Activated CD8-positive, alpha-beta T cell treated with anti-CD3 and anti-CD28 coated beads, Interleukin-2, amount 10 ng/mL, durations not matched to agents 7 days and 5 days (primary cell): ENCODE data around the gene C6orf62. TPM values are rescaled to one million over a fixed set of nuclear protein-coding genes. Genes with fewer than 3 reads are reported as not detected.
"Not testable (repeated sequence)": the region's sequence is repeated elsewhere in the genome, so short reads cannot be mapped to it uniquely, and the experiment has no call there.

ENCODE experiments used
- ATAC-seq: fragments of 150-1000 bp; cut with Tn5 transposase; one replicate; pipeline ENCODE4 v1.10.0; 2021; ENCODE audit warnings: moderate library complexity
- CTCF ChIA-PET: fragments of 350-600 bp; sonication (Branson Sonifier 250); formaldehyde crosslinking; loops from one replicate; lab custom pipeline; 2021; ENCODE audit warnings: antibody characterized with exemption; lab: Charles Lee
- POLR2A ChIA-PET: fragments of 350-600 bp; sonication (Branson Sonifier 250); formaldehyde crosslinking; loops from one replicate; lab custom pipeline; 2021; ENCODE audit warnings: antibody characterized with exemption; lab: Charles Lee
- DNase-seq: peaks from one replicate; pipeline ENCODE4 v3.0.0-alpha.2; 2020
- H3K27ac Mint-ChIP-seq: one replicate; pipeline ENCODE4 v1.8.0; 2021; ENCODE audit warnings: mild to moderate bottlenecking, mixed read lengths
- H3K27me3 Mint-ChIP-seq: one replicate; pipeline ENCODE4 v1.8.0; 2021; ENCODE audit warnings: low read depth, mixed read lengths
- H3K36me3 Mint-ChIP-seq: one replicate; pipeline ENCODE4 v1.8.0; 2021; ENCODE audit warnings: low read depth, mixed read lengths
- H3K4me1 Mint-ChIP-seq: one replicate; pipeline ENCODE4 v1.8.0; 2021; ENCODE audit warnings: low read depth, mixed read lengths
- H3K4me3 Mint-ChIP-seq: one replicate; pipeline ENCODE4 v1.8.0; 2021; ENCODE audit warnings: mild to moderate bottlenecking, mixed read lengths
- H3K9me3 Mint-ChIP-seq: one replicate; pipeline ENCODE4 v1.8.0; 2022; ENCODE audit warnings: mixed read lengths; ENCODE audit not compliant: insufficient read depth
- total RNA-seq, 2 experiments: library from RNA; stranded (reverse); gene quantifications; one replicate each; pipeline ENCODE4 v1.2.3, GENCODE V29; 2021

C6orf62 gene
- total RNA-seq, 2 experiments from 2014 or later = 121 to 128 TPM

DNA sequence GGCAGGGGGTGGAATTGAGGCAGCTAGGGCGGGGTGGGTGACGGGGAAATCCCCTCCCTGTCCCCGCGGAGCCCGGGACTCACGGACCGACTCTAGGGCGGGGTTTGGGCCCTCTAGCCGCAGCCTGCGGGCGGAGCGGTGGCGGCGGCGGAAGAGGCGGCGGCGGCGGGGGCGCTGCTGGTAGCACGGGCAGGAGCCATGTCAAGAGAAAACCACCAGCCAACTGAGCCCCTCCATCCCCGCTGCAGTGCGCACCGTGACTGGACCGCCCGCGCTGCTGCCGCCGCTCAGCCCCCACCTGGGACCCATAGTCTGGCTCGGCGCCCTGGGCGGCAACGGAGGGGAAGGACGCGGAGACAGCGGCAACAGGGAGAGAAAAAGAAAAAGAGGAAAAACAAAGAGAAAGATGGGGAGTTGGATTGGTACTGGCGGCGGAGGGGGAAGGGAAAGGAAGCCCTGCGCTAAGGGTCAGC lies 1.2 kb upstream of the C6orf62 start:
- Mint-ChIP-seq H3K36me3 (peaks cover 50% of the 10 kb centered on the region), H3K27ac (peak overlapping the region; percentile 99), H3K27me3 (no peaks in the 10 kb centered on the region)

DNA sequence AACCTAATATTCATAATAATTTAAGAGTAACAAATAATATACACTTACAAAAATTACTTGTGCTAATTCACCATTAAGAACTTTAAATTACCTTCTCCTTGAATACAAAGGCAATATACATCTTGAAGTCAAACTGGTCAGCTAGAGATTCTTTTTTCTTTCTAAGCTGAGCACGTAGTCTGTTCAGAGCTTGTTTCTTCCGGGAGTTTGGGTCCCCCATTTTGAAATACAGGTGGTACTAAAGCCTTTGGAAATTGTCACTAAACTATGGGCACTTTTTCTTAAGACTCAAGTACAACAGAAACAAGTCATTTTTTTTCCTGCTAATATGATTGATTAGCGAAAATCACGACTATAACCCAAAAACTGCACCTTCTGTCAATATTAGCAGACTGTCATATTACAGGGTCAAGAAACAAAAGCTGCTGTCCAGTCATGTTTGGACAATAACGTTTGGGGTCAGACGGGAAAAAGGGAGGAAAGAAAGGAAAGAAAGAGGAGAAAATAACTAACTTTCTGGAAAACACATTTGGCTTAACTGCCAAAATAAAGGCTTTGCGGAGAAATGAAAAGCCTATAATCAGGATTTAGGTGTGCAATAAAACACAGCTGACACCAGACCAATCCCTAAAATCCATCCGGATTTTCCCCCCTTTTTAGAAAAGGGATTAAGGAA lies 367 bp downstream of the C6orf62 start:
- Mint-ChIP-seq H3K4me3 (peak overlapping the region; percentile 98), H3K9me3 (no peaks in the 10 kb centered on the region), H3K4me1 (peaks cover 43% of the 10 kb centered on the region), H3K36me3 (peaks cover 62% of the 10 kb centered on the region), H3K27ac (peak overlapping the region; percentile 81), H3K27me3 (no peaks in the 10 kb centered on the region)
- ATAC-seq (no peak), DNase-seq (no peak)
- POLR2A ChIA-PET = interaction anchor here (0.6 to 2.9 kb wide), 5 partner anchors 14 to 215 kb away, joined by 3 to 22 read pairs (median 4); partner anchors contain the start of genes ACOT13, GMNN, KIAA0319 and TDP2
- CTCF ChIA-PET = interaction anchor here (0.7 to 2.9 kb wide), 11 partner anchors 12 to 352 kb away, joined by 3 to 10 read pairs (median 4); partner anchors contain the start of genes ACOT13 and TDP2

More for the DNA sequence above, 1.2 kb upstream of the C6orf62 start:
- DNase-seq (peak; percentile 80), ATAC-seq (peak; percentile 31)
- ChIA-PET POLR2A (interaction anchor here (0.9 to 2.9 kb wide), 4 partner anchors 15 to 332 kb away, joined by 3 to 22 read pairs (median 10); partner anchors contain the start of genes ACOT13, GMNN and TDP2), CTCF (interaction anchor here (2.9 kb wide), 1 partner anchor 53 kb away, joined by 8 read pairs; the partner anchor contains the start of genes ACOT13 and TDP2)
- no peaks in the 10 kb centered on the region for H3K9me3 Mint-ChIP-seq
- H3K4me1 Mint-ChIP-seq = peaks cover 34% of the 10 kb centered on the region
- H3K4me3 Mint-ChIP-seq = peak overlapping the region; percentile 98

DNA sequence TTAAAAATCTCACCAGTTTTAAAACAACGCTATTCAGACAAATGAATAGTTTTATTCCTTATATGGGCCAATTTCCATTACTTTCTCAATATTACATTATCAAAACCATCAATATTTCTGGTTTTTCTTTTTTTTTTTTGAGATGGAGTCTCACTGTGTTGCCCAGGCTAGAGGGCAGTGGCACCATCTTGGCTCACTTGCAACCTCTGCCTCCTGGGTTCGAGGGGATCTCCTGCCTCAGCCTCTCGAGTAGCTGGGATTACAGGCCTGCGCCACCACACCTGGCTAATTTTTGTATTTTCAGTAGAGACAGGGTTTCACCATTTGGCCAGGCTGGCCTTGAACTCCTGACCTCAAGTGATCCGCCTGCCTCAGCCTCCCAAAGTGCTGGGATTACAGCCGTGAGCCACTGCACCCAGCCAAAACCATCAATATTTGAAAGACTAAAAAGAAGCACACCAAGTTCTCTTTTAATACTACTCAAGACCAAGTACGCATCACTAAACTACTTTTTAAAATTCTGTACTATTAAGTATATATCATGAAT lies 2.3 kb downstream of the C6orf62 start:
- not testable (repeated sequence) for DNase-seq
- CTCF ChIA-PET = interaction anchor here (2.8 to 2.9 kb wide), 2 partner anchors 135 to 301 kb away, joined by 8 to 10 read pairs; no protein-coding TSS in a partner anchor
- peaks cover 54% of the 10 kb centered on the region for H3K4me1 Mint-ChIP-seq

DNA sequence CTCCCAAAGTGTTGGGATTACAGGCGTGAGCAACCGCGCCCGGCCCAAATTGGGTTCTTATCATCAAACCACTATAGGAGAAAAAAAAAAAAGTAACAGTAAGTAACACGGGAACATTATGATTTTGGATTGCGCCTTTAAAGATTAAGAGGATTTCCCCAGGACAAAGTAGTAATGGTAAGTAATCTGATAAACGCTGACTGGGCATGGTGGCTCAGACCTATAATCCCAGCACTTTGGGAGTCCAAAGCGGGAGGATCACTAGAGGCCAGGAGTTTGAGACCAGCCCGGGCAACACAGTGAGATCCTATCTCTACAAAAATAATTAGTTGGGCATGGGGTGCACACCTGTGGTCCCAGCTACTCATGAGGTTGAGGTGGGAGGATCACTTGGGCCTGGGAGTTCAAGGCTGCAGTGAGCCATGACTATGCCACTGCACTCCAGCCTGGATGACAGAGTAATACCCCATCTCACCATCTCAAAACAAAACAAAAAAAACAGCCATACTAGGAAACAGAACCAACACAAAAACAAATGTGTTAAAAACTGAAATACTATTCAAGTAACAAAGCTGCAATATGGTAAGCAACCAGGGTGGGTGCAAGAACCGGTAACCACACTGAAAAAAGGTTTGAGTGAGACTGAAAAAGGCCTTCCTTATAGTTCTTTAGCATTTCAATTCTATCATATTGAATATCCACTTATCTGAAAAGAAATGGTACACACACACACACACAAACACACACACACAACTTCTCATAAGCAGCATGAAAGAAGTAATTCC lies 8.2 kb downstream of the C6orf62 start:
- H3K27me3 Mint-ChIP-seq = no peaks in the 10 kb centered on the region
- no peak overlapping the region for H3K4me3 Mint-ChIP-seq
- CTCF ChIA-PET = no interaction called here
- no peak overlapping the region for H3K27ac Mint-ChIP-seq
- peaks cover 76% of the 10 kb centered on the region for H3K36me3 Mint-ChIP-seq
- DNase-seq = no peak
- POLR2A ChIA-PET = no interaction called here
- H3K4me1 Mint-ChIP-seq = peaks cover 42% of the 10 kb centered on the region
- no peaks in the 10 kb centered on the region for H3K9me3 Mint-ChIP-seq
- ATAC-seq = no peak

More for the DNA sequence above, 2.3 kb downstream of the C6orf62 start:
- H3K4me3 Mint-ChIP-seq = peak overlapping the region; percentile 98
- not testable (repeated sequence) for ATAC-seq, H3K9me3 Mint-ChIP-seq, H3K27me3 Mint-ChIP-seq, H3K27ac Mint-ChIP-seq
- peaks cover 77% of the 10 kb centered on the region for H3K36me3 Mint-ChIP-seq
- POLR2A ChIA-PET = interaction anchor here (0.6 kb wide), 1 partner anchor 1544 kb away, joined by 3 read pairs; no protein-coding TSS in a partner anchor

DNA sequence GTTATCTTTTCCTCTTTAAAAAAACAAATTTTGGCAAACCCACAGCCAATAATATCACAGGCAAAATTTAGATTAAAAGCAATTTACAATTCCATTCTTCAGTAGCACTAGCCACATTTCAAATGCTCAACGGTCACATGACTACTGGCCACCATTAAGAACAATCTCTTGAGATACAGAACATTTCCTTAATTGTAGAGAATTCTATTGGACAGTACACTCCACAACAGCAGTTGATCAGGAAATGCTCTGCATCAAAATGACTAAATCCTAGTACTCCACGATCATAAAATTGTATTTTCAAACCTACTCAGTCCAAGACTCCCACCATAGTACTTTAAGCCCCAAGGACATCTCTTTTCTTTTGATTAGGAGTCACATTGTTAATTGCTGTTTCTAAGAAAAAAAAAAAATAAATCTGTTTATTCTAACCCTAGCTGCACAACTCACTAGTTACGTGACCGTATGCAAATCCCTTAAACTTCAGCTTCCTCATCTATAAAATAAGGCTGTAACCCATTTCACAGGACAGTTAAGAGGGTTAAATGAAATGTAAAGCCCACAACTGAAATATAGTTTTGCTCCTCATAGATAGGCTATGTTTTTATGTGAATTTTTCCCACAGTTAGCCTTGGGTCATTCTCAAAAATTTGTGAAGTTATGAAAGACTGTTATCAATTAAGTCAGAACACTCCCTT lies 9.8 kb downstream of the C6orf62 start:
- ATAC-seq = no peak
- H3K4me1 Mint-ChIP-seq = peaks cover 34% of the 10 kb centered on the region
- peaks cover 76% of the 10 kb centered on the region for H3K36me3 Mint-ChIP-seq
- H3K27me3 Mint-ChIP-seq = no peaks in the 10 kb centered on the region
- no peak for DNase-seq
- POLR2A ChIA-PET = interaction anchor here (0.6 kb wide), 1 partner anchor 166 kb away, joined by 3 read pairs; no protein-coding TSS in a partner anchor
- H3K4me3 Mint-ChIP-seq = no peak overlapping the region
- no peak overlapping the region for H3K27ac Mint-ChIP-seq
- H3K9me3 Mint-ChIP-seq = no peaks in the 10 kb centered on the region
- CTCF ChIA-PET = interaction anchor here (0.8 kb wide), 1 partner anchor 126 kb away, joined by 3 read pairs; no protein-coding TSS in a partner anchor

DNA sequence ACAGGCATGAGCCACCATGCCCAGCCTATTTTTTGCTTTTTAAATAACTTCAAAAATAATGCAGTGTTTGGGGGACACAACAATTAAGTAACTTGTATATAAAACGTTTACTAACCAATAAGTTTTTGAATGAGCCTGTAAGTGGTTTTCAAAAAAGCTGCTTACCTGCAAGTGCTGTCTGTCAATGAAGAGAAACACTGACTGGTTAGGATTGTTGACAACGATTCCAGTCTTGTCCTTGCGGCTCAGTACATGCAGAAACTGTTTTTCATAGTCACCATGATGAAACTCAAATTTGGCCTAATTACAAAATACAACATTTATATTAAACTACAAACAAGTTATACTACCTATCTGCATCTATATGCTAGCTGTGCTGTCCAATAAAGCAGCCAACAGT lies 10.3 kb downstream of the C6orf62 start:
- ChIA-PET CTCF (interaction anchor here (0.8 to 1.6 kb wide), 2 partner anchors 50 to 125 kb away, joined by 3 to 4 read pairs; no protein-coding TSS in a partner anchor), POLR2A (interaction anchor here (0.6 to 0.7 kb wide), 2 partner anchors 60 to 167 kb away, joined by 3 read pairs; no protein-coding TSS in a partner anchor)
- H3K4me1 Mint-ChIP-seq = peaks cover 30% of the 10 kb centered on the region

DNA sequence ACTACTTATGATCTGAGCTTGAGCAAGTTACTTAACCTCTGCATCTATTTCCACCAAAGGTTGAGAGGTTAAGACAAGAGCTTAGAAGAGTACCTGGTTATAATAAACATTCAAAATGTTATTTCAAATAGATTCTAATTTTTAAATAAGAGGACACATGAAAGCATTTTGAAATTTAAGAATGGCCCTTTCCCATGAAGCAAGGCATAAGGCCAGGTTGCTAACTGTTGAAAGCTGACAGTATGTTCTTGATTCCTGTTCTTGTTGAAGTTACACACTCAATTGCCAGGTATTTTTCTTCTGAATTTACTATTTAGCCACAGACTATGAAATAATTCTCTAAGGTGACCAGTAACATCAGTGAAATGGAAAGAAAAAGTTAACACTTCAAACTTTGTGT lies 14.5 kb downstream of the C6orf62 start:
- no peak overlapping the region for H3K4me3 Mint-ChIP-seq
- no peaks in the 10 kb centered on the region for H3K9me3 Mint-ChIP-seq
- H3K27me3 Mint-ChIP-seq = no peaks in the 10 kb centered on the region
- H3K36me3 Mint-ChIP-seq = peaks cover 66% of the 10 kb centered on the region
- ChIA-PET CTCF (interaction anchor here (0.7 to 2.6 kb wide), 5 partner anchors 11 to 313 kb away, joined by 3 to 15 read pairs (median 4); no protein-coding TSS in a partner anchor), POLR2A (interaction anchor here (0.6 to 1.5 kb wide), 3 partner anchors 14 to 71 kb away, joined by 3 to 4 read pairs (median 3); partner anchors contain the start of gene C6orf62)
- H3K4me1 Mint-ChIP-seq = peaks cover 18% of the 10 kb centered on the region
- ATAC-seq = no peak
- no peak for DNase-seq
- no peak overlapping the region for H3K27ac Mint-ChIP-seq

More for the DNA sequence above, 10.3 kb downstream of the C6orf62 start:
- Mint-ChIP-seq H3K9me3 (no peaks in the 10 kb centered on the region), H3K27ac (no peak overlapping the region), H3K36me3 (peaks cover 76% of the 10 kb centered on the region), H3K27me3 (no peaks in the 10 kb centered on the region), H3K4me3 (no peak overlapping the region)
- ATAC-seq (no peak), DNase-seq (no peak)

DNA sequence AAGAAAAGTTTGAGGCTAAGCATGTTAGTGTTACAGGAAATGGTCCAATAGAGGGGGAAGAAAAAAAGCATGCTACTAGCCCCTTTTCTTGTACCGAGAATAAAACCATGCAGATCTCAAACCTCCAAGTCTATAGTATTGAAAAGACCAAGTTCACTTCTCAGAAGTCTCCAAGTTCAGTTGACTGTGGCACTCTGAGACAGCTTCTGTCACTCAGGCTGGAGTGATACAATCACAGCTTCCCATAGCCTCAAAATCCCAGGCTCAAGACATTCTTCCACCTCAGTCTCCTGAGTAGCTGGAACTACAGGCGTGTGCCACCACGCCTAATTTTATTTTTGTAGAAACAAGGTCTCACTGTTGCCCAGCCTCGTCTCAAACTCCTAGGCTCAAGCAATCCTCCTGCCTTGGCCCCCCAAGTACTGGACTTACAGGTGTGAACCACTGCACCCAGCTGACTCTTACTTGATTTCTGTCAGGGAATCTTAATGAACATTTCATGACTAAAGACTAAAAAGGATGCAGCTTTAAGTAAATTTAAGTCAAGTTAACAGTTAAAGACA lies 16.2 kb downstream of the C6orf62 start:
- H3K4me3 Mint-ChIP-seq = no peak overlapping the region
- H3K9me3 Mint-ChIP-seq = no peaks in the 10 kb centered on the region
- POLR2A ChIA-PET = interaction anchor here (0.6 kb wide), 1 partner anchor 11 kb away, joined by 3 read pairs; no protein-coding TSS in a partner anchor
- CTCF ChIA-PET = interaction anchor here (0.6 to 2.9 kb wide), 5 partner anchors 9 to 155 kb away, joined by 3 to 15 read pairs (median 5); no protein-coding TSS in a partner anchor
- ATAC-seq = no peak
- DNase-seq = no peak
- no peaks in the 10 kb centered on the region for H3K27me3 Mint-ChIP-seq
- peaks cover 16% of the 10 kb centered on the region for H3K4me1 Mint-ChIP-seq
- H3K36me3 Mint-ChIP-seq = peaks cover 63% of the 10 kb centered on the region
- H3K27ac Mint-ChIP-seq = no peak overlapping the region

DNA sequence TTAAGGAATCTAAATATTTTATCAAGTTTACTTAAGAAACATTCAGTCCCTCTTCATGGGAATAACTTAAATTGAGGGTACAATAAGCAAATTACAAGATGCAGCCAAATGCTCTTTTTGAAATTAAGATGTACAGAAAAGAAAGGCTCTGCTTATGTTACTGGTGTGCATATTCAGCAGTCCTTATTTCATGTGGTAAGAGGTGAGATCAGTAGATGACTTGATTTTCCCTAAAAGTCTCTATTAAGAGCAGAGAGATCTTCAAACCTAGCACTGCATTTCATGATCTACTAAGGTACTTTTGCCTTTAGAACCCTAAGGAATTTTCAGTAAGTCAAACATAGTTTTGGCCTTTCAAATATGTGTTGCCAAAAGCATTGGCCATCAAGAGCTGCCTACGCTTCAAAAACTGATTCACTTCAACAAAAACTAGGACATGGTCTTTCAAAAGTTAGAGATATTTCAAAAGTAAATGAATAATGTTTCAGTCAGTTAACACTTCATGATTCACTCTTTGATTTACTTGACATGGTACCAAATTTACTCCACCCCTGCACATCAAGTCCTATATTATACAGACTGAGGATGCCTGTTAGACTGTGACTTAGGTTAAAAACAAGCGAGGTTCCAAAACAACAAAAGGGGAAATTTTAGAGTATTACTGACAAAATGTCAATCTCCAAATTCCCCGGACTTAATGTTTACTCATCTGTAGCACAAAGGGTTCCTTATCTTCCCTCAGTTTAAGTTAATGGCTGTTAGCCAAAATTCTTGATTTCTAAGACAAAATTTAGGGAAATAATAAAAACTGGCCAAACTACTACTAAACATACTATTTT lies 19.2 kb downstream of the C6orf62 start:
- H3K4me3 Mint-ChIP-seq = no peak overlapping the region
- ATAC-seq (no peak), DNase-seq (no peak)
- H3K27ac Mint-ChIP-seq = no peak overlapping the region
- POLR2A ChIA-PET = interaction anchor here (0.6 kb wide), 1 partner anchor 8 kb away, joined by 3 read pairs; no protein-coding TSS in a partner anchor
- H3K27me3 Mint-ChIP-seq = no peaks in the 10 kb centered on the region
- peaks cover 13% of the 10 kb centered on the region for H3K4me1 Mint-ChIP-seq
- CTCF ChIA-PET = interaction anchor here (0.8 to 2.9 kb wide), 3 partner anchors 114 to 119 kb away, joined by 3 to 14 read pairs (median 7); no protein-coding TSS in a partner anchor
- no peaks in the 10 kb centered on the region for H3K9me3 Mint-ChIP-seq
- H3K36me3 Mint-ChIP-seq = peaks cover 38% of the 10 kb centered on the region
